Smooth muscle cell of the brain vasculature (primary cell): ENCODE data around the gene UBE2B.
A peak's percentile ranks its signal among the peaks of the same experiment; 100 is the strongest.
"Not testable (repeated sequence)": the region's sequence is repeated elsewhere in the genome, so short reads cannot be mapped to it uniquely, and the experiment has no call there.

Source experiments
- DNase-seq: peaks from one replicate; pipeline ENCODE4 v3.0.0-alpha.2; 2012; ENCODE audit warnings: low read depth, low spot score

The UBE2B gene

GRCh38 chr5:134370871-134371833 is at the start of gene UBE2B:
Gene UBE2B (plus strand): TSS chr5:134371569. CDS start chr5:134371596, 27 bp downstream.
- peak; percentile 99 for DNase-seq

- no peak for DNase-seq
Measured at GRCh38 chr5:134327327-134327726, 44.0 kb upstream of the UBE2B start.

GRCh38 chr5:134328619-134329018 is 42.8 kb upstream of the UBE2B start:
- no peak for DNase-seq

- DNase-seq, result not testable (repeated sequence)
Measured at GRCh38 chr5:134336833-134337232, 34.5 kb upstream of the UBE2B start.

- DNase-seq, result not testable (repeated sequence)
Measured at GRCh38 chr5:134343500-134343899, 27.9 kb upstream of the UBE2B start.

- not testable (repeated sequence) for DNase-seq
Measured at GRCh38 chr5:134345476-134345875, 25.9 kb upstream of the UBE2B start.

GRCh38 chr5:134345996-134346395 is 25.4 kb upstream of the UBE2B start:
- no peak for DNase-seq

GRCh38 chr5:134349463-134349862 is 21.9 kb upstream of the UBE2B start:
- no peak for DNase-seq

- DNase-seq, result no peak
Measured at GRCh38 chr5:134355681-134356080, 15.7 kb upstream of the UBE2B start.

- no peak for DNase-seq
Measured at GRCh38 chr5:134365604-134366003, 5.8 kb upstream of the UBE2B start.

- no peak for DNase-seq
Measured at GRCh38 chr5:134370311-134370870, 978 bp upstream of the UBE2B start.

GRCh38 chr5:134371834-134372340 is 518 bp downstream of the UBE2B start:
- DNase-seq, result no peak

GRCh38 chr5:134373633-134374032 is 2.3 kb downstream of the UBE2B start:
- DNase-seq, result not testable (repeated sequence)

- DNase-seq, result no peak
Measured at GRCh38 chr5:134374232-134374631, 2.9 kb downstream of the UBE2B start.

- DNase-seq, result no peak
Measured at GRCh38 chr5:134380346-134380745, 9.0 kb downstream of the UBE2B start.

- DNase-seq, result not testable (repeated sequence)
Measured at GRCh38 chr5:134382204-134382603, 10.8 kb downstream of the UBE2B start.

GRCh38 chr5:134383980-134384697 is 12.8 kb downstream of the UBE2B start:
- DNase-seq, result no peak

- DNase-seq, result no peak
Measured at GRCh38 chr5:134387443-134387842, 16.1 kb downstream of the UBE2B start.

GRCh38 chr5:134392301-134392700 is 20.9 kb downstream of the UBE2B start:
- DNase-seq, result no peak

GRCh38 chr5:134394932-134395331 is 23.6 kb downstream of the UBE2B start:
- no peak for DNase-seq

- DNase-seq, result no peak
Measured at GRCh38 chr5:134396274-134396673, 24.9 kb downstream of the UBE2B start.

- no peak for DNase-seq
Measured at GRCh38 chr5:134397196-134397595, 25.8 kb downstream of the UBE2B start.
